ENCODE measurements around the gene DCAF17.

The DCAF17 gene

GRCh38 chr2:171402906-171403580 is 31.0 kb upstream of the DCAF17 start:
- no peak for TF ChIP-seq CTCF (IDR thresholded peaks at IDR 0.05; ENCODE audit: low read depth, low read length)
- peak in 1 of 2 donors; percentile 63 for DNase-seq (ENCODE audit: low read depth in 2 of 2)
- no peak overlapping the region for H3K4me3 ChIP-seq (replicated peaks in 1 of 2; ENCODE audit: low read depth in 2 of 2, low read length in 2 of 2)

- peak; percentile 42 to 89 for DNase-seq (ENCODE audit: low read depth in 2 of 2)
- no peak overlapping the region for H3K4me3 ChIP-seq (replicated peaks in 1 of 2; ENCODE audit: low read depth in 2 of 2, low read length in 2 of 2)
- TF ChIP-seq CTCF (IDR thresholded peaks at IDR 0.05; ENCODE audit: low read depth, low read length) = no peak
Measured at GRCh38 chr2:171404261-171404660, 29.8 kb upstream of the DCAF17 start.

GRCh38 chr2:171404719-171405118 is 29.3 kb upstream of the DCAF17 start:
- no peak for TF ChIP-seq CTCF (IDR thresholded peaks at IDR 0.05; ENCODE audit: low read depth, low read length)
- DNase-seq (ENCODE audit: low read depth in 2 of 2) = no peak
- H3K4me3 ChIP-seq (replicated peaks in 1 of 2; ENCODE audit: low read depth in 2 of 2, low read length in 2 of 2) = no peak overlapping the region

- no peak for DNase-seq (ENCODE audit: low read depth in 2 of 2)
- no peak for TF ChIP-seq CTCF (IDR thresholded peaks at IDR 0.05; ENCODE audit: low read depth, low read length)
- no peak overlapping the region for H3K4me3 ChIP-seq (replicated peaks in 1 of 2; ENCODE audit: low read depth in 2 of 2, low read length in 2 of 2)
Measured at GRCh38 chr2:171405546-171405945, 28.5 kb upstream of the DCAF17 start.

GRCh38 chr2:171406044-171406443 is 28.0 kb upstream of the DCAF17 start:
- DNase-seq (ENCODE audit: low read depth in 2 of 2) = no peak
- no peak overlapping the region for H3K4me3 ChIP-seq (replicated peaks in 1 of 2; ENCODE audit: low read depth in 2 of 2, low read length in 2 of 2)
- no peak for TF ChIP-seq CTCF (IDR thresholded peaks at IDR 0.05; ENCODE audit: low read depth, low read length)

GRCh38 chr2:171407030-171407675 is 26.9 kb upstream of the DCAF17 start:
- DNase-seq (ENCODE audit: low read depth in 2 of 2) = no peak
- H3K4me3 ChIP-seq (replicated peaks in 1 of 2; ENCODE audit: low read depth in 2 of 2, low read length in 2 of 2) = no peak overlapping the region
- no peak for TF ChIP-seq CTCF (IDR thresholded peaks at IDR 0.05; ENCODE audit: low read depth, low read length)

Data from cardiac fibroblast (primary cell).